Activated CD8-positive, alpha-beta memory T cell treated with anti-CD3 and anti-CD28 coated beads, Interleukin-2, amount 50 U/mL, for 24 hours (primary cell): ENCODE measurements around the gene DDX59.
"Not testable (repeated sequence)": the region's sequence is repeated elsewhere in the genome, so short reads cannot be mapped to it uniquely, and the experiment has no call there.

Experiments used
- DNase-seq: peaks from one replicate; pipeline ENCODE4 v3.0.0-alpha.2; 2020; ENCODE audit errors: extremely low read depth

The DDX59 gene

DNA sequence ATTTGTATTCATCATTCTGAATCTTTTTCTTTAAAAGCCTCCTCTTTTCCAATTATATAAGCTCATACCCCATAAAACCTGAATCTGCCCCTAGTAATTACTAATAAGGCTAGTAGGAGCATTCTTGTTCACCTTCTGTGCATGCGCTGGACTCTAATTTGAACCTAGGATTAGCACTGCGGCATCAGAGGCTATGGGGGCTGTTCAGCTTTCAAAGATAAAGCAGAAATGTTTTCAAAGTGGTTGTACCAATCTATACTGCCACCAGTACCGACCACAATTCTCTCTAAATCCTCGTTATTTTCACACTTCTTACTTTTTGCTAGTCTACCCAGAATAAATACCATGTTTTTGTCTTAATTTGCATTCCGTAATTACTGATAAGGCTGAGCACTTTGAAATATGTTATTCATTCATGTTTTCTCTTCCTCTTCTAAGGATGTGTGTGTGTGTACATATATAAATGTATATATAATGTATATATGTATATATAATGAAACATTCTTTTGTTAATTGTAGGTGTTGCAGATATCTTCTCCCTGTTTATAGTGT is 1.6 kb upstream of the DDX59 start:
- DNase-seq: no peak

DNA sequence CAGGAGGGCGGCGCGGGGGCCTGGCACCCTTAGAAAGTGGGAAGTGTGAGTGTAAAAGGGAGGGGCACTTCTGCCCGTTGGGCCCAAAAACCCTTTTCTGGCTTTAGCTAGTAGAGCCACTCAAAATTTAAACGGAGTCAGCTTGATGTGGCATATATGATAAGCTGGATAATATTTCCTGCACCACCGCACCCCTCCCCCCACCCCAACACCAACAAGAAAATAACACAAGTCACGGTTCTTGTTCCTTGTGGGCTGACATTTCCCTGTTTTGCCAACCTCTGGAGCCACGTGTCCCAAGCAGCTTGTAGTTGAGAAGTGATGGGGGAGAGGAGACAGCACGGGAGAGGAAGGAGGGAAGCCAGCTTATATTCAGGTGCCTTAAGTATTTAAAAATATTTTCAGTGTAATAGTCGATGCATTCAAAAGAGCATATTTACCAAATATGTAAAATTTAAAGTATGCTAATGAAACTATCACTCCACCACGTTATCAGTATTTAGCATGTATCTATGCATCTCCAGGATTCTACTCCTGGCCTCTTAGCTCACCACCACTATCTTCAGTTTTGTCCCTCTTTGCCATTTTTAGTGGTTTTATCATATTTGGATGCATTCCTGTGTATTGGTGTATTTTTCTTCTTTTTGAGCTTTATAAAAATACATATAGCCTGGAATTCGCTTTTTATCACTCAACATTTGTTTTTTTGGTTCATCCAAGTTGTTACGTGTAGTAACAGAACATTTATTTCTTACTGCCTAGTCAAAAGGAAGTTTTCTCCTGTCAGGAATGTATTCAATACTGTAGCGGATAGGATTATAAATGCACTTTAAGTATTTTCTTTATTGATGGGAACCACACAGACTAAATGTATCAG is 773 bp upstream of the DDX59 start:
- no peak for DNase-seq

DNA sequence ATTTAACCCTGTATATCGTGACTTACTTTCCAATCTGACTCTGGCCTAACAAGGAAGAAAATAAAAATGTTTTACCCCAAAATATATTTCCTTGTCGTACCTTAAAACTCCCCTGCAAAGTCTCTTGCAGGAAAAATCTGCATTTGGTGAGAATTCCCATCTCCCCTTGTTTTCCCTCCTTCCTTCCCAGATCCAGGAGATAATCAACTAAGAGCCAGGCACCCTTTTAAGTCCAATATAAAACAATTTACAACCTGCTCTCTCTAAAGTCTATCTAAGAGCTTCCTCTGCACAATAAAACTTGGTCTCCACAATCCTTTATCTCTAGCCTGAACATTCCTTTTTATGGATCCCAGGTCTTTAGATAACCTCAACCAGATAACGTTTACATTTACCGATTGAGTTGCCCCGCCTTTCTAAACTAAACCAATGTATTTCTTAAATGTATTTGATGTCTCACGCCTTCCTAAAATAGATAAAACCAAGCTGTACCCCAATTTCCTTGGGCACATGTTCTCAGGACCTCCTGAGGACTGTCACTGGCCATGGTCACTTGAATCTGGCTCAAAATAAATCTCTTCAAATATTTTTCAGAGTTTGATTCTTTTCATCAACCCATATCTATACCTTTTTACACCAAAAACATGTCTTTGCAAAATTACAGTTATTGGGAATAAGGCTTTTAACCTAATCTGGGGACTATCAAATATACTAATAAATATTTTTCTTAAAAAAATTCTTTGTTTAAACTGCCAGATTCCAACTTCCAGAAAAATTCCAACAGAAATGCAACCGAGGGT is 993 bp downstream of the DDX59 start:
- no peak for DNase-seq

DNA sequence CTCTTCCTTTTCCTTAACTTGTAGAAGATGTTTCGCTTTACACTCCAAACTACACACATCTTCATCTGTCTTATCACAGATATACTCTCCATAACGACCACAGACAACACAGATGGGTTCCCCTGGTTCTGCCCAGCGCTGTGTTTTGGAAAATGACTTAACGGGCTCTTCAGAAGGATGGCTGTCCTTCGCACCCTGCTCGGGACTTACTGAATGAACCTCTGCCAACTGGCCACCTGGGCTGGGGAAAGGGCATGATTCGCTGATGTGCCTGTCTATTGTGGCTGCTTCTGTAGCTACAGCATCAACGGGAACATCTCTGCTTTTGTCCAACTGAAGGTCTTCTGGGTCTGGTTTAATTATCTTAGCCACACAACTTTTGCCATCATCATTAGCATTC is 3.4 kb downstream of the DDX59 start:
- DNase-seq: no peak

DNA sequence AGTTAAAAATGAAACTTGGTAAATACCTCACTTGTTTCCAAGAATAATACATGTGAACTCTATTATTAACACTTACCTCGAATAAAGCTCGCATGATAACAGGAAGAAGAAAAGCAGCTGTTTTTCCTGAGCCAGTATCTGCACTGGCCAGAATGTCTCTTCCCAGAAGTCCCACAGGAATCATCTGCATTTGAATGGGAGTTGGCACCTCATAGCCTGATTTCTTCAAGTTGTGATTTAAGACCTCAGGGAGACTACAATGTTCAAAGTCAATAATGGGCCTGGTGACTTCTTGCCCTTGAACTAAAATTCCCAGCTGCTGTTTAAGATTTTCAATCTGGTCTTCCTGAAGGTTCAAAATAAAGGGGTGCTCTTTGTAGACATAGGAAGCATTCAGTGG is 3.8 kb downstream of the DDX59 start:
- no peak for DNase-seq

DNA sequence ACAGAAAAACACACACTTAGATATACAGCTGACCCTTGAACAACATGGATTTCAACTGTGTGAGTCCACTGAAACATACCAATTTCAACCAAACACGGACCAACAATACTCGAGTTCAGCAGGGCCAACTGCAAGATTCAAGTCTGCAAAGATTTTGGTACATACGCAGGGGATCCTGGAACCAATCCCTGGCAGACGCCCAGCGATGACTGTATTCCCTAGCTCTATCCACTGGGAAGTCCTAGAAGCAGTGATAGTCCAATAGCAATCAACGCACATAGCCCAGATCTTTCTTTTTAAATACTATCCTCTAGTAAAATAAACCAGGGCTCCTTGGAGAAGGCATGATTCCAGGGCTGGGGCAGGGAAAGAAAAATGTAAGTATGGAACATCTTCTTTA is 9.0 kb downstream of the DDX59 start:
- no peak for DNase-seq

DNA sequence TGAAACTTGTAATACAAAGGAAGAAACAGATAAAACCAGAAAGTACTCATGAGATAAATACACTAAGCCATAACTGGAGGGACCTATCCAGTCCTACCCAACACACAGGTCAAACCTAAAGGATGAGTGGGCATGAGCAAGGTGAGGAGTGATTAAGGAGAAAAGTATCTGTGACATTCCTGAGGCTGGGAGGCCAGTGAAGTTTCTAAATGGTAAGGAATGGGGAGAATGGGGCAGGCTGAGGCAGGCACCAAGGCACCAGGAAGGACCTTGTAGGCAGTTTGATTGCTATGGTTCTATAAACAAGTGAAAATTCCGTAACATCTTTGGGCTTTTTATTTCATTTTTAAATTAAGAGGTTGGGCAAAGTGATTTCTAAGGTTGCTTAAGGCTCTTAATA is 10.4 kb downstream of the DDX59 start:
- DNase-seq: no peak

DNA sequence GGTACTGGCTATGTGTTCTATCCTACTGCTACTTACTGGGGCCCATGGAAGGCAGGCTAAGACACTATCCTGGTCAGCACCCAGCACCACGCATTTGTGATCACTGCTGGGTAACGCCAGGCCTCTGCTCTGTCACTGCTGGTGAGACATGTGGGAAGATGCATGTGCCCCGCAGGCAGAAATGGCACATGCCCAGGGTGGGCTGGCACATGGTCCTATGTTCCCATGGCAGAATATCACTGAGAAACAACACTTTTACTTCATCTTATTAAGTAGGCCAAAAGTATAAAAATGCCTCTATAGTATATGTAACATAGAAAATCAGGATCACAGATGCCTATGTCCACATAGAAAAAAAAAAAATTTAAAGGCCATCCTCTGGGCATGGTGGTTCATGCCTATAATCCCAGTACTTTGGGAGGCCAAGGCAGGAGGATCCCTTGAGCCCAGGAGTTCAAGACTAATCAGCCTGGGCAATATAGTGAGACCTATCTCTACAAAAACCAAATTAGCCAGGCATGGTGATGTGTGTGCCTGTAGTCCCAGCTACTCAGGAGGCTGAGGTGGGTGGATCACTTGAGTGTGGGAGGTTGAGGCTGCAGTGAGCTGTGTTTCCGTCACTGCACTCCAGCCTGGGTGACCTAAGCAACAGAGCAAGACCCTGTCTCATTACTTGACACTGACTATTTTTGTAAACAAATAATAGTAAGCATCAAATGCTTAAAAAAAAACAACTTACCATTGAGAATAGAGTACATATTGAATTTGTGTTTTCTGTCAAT is 11.5 kb downstream of the DDX59 start:
- no peak for DNase-seq

DNA sequence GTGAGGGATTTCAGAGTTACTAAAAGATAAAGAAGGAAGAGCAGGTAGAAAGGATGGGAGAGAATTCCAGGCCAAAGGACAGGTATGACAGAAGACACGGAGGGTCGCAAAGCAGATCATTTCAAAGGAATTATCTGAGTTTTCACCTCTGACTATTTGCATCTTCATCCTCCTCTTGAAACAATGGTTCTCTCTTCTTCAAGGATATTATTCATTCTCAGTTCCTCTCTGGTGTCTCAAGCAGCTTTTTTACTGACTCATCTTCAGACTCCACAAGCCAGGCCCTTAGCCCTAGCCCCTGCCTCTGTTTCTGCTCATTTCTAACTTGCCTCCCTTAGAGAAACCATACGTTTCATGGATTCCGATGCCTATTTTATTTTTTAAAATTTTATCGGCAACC is 15.0 kb downstream of the DDX59 start:
- no peak for DNase-seq

DNA sequence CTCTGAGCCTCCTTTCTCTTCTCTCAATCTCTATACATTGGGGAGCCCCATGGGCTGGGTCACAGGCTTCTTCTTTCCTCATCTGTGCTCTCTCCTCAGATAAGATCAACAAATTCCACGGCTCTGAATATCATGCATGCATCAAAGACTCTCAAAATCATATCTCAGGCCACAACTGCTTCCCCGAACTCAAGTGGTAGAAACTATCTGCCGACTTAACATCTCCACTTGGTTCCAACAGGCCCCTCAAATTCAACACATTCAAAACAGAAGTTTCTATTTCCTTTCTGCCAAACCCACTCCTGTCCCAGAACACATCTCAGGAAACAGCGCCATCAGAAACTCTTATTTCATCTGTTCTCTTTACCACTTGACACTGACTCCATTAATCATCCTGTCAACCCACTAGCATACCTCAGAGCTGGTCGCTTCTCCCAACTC is 16.7 kb downstream of the DDX59 start:
- DNase-seq: no peak

DNA sequence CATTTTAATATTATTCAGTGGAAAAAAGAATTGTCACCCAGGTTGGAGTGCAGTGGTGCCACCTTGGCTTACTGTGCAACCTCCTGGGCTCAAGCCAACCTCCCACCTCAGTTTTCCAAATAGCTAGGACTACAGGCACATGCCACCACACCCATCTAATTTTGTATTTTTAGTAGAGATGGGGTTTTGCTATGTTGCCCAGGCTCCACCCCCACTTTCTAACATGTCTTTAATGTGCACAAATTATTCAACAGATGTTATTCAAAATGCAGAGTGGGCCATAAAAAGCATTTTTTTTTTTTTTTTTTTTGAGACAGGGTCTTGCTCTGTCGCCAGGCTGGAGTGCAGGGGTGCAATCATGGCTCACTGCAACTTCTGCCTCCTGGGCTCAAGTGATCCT is 17.3 kb downstream of the DDX59 start:
- no peak for DNase-seq

DNA sequence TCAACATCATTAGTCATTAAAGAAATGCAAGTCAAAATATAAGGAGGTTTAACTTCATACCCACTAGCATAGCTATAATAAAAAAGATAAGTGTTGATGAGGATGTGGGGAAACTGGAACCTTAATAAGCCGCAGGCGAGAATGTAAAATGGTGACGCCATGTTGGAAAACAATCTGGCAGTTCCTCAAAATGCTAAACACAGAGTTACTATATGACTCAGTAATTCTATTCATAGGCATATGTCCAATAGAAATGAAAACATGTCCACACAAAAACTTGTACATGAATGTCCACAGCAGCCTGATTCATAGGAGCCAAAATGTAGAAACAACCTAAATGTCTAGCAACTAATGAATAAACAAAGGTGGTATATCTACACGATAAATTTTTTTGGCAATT is 23.2 kb downstream of the DDX59 start:
- no peak for DNase-seq

DNA sequence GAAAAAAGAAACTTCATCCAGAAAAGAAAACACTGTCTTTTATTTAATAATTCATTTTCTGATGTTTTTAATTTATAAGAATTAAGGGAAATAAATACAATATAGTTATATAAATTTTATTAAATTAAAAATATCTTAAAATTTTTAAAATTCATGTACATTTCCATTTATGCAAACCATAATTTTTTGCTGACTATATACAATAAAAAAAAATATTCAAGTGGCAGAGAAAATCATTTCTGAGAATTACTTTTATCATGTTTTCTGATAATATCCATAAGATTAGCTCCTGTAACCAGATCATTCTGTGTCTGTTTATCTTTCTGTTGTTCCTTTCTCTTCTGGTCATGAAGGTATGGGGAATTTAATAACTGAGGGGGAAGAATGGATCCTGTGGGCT is 25.7 kb downstream of the DDX59 start:
- DNase-seq: no peak

DNA sequence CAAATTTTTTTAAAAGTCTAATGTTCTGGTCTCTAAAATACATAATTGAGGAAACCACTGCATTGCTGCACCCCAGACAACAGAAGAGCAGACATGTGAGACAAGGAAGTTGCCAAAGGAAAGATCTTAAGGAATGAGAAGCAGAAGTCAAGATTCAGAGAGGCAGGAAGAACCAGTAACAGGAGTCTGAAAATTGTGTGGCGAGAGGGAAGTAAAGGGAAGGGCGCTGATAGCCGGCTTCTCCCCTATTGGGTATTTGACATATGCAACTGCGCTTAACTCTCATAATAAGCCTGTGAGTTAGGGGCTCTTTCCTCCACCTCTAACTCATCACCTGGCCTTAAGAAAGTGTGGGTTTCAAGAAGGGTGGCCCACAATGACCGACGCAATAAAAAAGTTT is 27.2 kb downstream of the DDX59 start:
- DNase-seq: no peak

DNA sequence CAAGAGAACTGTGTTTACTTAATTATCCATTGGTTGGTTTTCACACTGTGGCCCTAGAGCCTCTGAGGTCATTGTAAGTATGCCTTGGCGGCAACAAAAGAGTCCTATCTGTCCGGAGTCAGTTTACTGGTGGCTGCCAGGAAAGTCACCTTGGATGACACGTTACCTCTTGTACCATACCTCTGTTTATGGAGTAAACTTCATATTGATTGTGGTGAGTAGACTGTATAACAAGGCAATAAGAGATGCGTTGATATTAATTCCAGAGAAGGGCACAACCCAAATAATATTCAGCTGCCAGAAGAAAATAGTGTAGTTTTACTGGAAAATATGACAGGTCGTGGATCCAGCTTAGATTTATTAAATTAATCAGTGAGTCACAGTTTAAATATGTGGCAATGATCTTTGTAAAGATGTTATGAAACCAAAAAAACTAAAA is 28.7 kb downstream of the DDX59 start:
- DNase-seq: no peak

DNA sequence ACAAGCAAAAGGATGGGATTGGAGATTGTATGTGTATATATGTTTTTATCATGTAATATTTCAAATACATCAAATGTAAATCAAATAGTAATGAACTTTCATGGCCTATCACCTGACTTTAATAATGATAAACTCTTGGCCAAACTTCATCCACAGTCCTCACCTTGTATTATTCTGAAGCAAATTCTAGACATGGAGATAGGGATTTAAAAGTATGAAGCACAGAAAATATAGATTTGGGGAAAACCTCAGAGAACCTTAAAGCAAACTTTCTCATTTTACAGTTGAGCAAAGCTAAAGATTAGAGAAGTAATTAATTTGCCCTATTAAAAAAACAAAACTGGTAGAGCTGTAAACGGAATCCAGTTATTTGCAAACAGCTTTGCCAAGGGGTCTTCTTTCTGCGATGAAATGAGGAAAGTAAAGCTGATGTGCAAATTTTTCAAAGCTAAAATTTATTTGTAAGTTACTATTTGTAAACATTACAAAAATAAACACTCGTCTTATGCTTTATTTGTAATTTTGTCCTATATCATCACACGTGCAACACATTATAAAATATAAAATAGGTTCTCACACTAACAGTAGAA is 29.2 kb downstream of the DDX59 start:
- DNase-seq: no peak

DNA sequence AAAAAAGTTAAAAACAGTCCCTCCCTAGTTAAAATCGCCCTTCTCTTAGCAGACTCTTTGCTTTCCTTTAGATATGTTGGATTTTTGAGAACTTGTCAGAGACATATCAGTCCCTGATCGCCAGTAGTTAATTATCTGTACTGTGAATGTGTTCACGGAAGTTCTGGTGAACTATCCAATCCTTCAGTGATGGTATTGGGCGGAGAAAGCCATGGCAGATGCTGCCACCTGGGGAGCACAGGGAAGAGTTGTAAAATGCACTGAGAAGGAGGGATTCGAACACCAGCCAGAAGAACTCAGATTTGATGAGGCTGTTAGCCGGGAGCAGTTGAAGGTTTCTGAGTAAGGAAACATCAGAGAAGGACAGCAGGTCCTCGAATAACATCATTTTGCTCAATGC is 31.6 kb downstream of the DDX59 start:
- DNase-seq: no peak

DNA sequence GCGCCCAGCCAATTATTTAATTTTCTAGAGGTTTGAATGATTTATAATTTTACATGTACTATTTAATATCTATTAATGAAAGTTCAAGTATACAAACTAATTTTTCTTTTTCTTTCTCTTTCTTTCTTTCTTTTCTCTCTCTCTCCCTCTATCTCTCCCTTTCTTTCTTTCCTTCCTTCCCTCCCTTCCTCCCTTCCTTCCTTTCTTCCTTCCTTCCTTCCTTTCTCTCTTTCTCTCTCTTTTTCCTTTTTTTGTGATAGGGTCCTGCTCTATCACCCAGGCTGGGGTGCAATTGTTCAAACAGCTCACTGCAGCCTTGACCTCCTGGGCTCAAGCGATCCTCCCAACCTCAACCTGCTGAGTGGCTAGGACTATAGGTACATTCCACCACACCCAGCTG is 33.0 kb downstream of the DDX59 start:
- no peak for DNase-seq

DNA sequence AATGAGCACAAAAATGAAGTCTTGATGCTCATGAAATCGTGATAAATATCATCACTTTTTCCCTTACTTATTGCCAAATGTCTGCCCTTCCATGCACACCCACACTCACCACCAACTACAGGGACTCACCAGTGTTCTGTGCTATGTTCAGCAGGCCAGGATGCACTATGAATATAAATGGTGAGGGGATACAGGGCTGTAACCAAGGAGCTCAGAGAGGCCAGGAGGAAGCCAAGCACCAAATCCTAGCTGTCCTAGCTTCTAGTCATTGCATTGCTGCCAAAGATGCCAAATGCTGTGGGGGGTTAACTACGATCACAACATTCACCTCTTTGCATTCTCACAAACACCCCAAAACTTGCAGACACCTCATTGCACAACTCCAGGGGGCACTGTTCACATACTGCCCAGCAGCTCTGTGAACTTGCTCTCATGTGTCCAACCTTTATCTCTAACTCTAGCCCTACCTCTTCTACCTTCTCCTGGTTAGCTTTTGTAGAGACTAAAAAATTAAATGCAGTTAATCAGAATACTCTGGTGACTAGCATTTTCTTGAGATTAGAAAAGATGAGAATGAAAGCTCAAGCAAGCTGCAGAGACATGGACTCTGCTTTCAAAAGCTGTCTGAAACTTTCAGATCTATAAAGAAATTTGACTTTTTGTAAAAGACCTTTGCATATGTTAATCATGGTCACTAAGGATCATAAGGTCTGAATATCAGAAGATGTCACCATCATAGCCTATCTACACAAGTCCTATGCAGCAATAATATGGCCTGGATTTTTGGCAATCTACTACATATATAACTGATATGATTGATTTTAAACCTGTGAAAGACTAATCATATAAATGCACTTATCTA is 35.2 kb downstream of the DDX59 start:
- DNase-seq: no peak

DNA sequence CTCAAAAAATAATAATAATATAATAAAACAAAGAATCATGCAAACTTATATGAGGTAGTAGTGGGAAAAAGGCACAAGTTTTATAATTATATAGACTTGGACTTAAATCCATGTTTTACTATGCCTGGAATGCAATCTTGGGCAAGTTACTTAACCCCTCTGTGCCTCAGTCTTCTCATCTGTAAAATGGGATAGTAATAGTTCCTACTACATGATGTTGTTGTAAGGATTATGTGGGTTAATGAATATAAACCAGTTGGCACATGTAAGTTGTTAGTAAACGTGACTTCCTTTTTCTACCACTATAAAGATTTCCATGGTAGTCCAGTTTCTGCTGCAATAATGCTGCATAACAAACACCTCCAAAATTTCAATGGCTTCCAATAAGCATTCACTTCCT is 38.3 kb downstream of the DDX59 start:
- no peak for DNase-seq

DNA sequence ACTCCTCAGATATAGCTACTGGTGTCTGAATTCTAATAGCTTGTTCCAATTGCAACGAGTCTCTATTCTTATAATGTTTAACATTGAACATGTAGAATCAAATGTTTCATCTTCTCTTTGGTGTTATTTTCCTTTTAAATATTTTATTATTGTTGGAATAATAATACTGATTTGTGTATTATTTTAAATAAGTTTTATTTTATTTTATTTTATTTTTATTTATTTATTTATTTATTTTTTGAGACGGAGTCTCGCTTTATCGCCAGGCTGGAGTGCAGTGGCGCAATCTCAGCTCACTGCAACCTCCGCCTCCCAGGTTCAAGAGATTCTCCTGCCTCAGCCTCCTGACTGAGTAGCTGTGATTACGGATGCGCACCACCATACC is 39.2 kb downstream of the DDX59 start:
- DNase-seq: not testable (repeated sequence)
